OCI-LY1 (cell line): ENCODE measurements around the gene MARS1.

ENCODE experiments used
- H2AFZ ChIP-seq: fragments of 200-600 bp; sonication (generic), shearing (Covaris generic); 2 replicates; pipeline ENCODE4 v1.6.0; 2014; ENCODE audit warnings: antibody characterized with exemption, mild to moderate bottlenecking, low read length
- H3F3A ChIP-seq: fragments of 200-600 bp; sonication (generic), shearing (Covaris generic); 2 replicates; pipeline ENCODE4 v1.6.0; 2014; ENCODE audit warnings: mild to moderate bottlenecking, antibody characterized with exemption, low read length, moderate library complexity; ENCODE audit not compliant: insufficient read depth
- H3K27ac ChIP-seq: fragments of 200-600 bp; sonication (generic); 2 replicates; pipeline ENCODE4 v1.5.1; 2014; ENCODE audit warnings: low read length, mixed run types, mild to moderate bottlenecking, low read depth; ENCODE audit not compliant: poor library complexity, severe bottlenecking
- H3K27me3 ChIP-seq: fragments of 200-600 bp; sonication (generic); 2 replicates; pipeline ENCODE4 v1.6.0; 2014; ENCODE audit warnings: antibody characterized with exemption, mild to moderate bottlenecking, low read length, moderate library complexity; ENCODE audit not compliant: insufficient read depth
- H3K36me3 ChIP-seq: fragments of 200-600 bp; sonication (generic); 2 replicates; pipeline ENCODE4 v1.6.1; 2014; ENCODE audit warnings: mild to moderate bottlenecking, antibody characterized with exemption, low read length, moderate library complexity, mixed read lengths; ENCODE audit not compliant: insufficient read depth
- H3K4me1 ChIP-seq: fragments of 200-600 bp; sonication (generic); 2 replicates; pipeline ENCODE4 v1.5.1; 2014; ENCODE audit warnings: mild to moderate bottlenecking, low read length, moderate library complexity; ENCODE audit not compliant: insufficient read depth, severe bottlenecking
- H3K4me2 ChIP-seq: fragments of 200-600 bp; sonication (generic), shearing (Covaris generic); 2 replicates; pipeline ENCODE4 v1.6.1; 2014; ENCODE audit warnings: low read length
- H3K4me3 ChIP-seq: fragments of 200-600 bp; sonication (generic); 2 replicates; pipeline ENCODE4 v1.5.1; 2014; ENCODE audit warnings: low read length, low read depth, mild to moderate bottlenecking, mixed read lengths; ENCODE audit not compliant: poor library complexity, severe bottlenecking
- H3K79me2 ChIP-seq: fragments of 200-600 bp; shearing (Covaris generic); 2 replicates; pipeline ENCODE4 v1.6.1; 2016; ENCODE audit warnings: mixed run types, low read length, mixed read lengths; ENCODE audit not compliant: insufficient read depth
- H3K9ac ChIP-seq: fragments of 200-600 bp; sonication (generic), shearing (Covaris generic); 2 replicates; pipeline ENCODE4 v1.6.1; 2014; ENCODE audit warnings: mild to moderate bottlenecking, low read length, mixed read lengths
- H3K9me2 ChIP-seq: fragments of 200-600 bp; sonication (generic), shearing (Covaris generic); 2 replicates; pipeline ENCODE4 v1.6.1; 2014; ENCODE audit warnings: low read depth, mild to moderate bottlenecking, low read length, mixed read lengths
- H3K9me3 ChIP-seq: fragments of 200-600 bp; shearing (Covaris generic); 2 replicates; pipeline ENCODE4 v1.6.1; 2014; ENCODE audit warnings: low read length, mixed read lengths
- H4K20me1 ChIP-seq: fragments of 200-600 bp; sonication (generic), shearing (Covaris generic); 2 replicates; pipeline ENCODE4 v1.6.0; 2016; ENCODE audit warnings: mild to moderate bottlenecking, low read length; ENCODE audit not compliant: insufficient read depth
- EZH2 ChIP-seq: fragments of 200-600 bp; sonication (generic), shearing (Covaris generic); IDR thresholded peaks from 2 replicates; pipeline ENCODE4 v1.8.0; 2017; ENCODE audit warnings: borderline replicate concordance, mixed run types, mild to moderate bottlenecking, antibody characterized with exemption, low read length, moderate library complexity, mixed read lengths
- TF ChIP-seq, protein P1 (sequence below): fragments of 200-600 bp; sonication (generic), shearing (Covaris generic); IDR thresholded peaks from 2 replicates; pipeline ENCODE4 v1.5.1; 2017; ENCODE audit warnings: mild to moderate bottlenecking, antibody characterized with exemption, low read length, moderate library complexity, mixed read lengths

Gene MARS1

DNA sequence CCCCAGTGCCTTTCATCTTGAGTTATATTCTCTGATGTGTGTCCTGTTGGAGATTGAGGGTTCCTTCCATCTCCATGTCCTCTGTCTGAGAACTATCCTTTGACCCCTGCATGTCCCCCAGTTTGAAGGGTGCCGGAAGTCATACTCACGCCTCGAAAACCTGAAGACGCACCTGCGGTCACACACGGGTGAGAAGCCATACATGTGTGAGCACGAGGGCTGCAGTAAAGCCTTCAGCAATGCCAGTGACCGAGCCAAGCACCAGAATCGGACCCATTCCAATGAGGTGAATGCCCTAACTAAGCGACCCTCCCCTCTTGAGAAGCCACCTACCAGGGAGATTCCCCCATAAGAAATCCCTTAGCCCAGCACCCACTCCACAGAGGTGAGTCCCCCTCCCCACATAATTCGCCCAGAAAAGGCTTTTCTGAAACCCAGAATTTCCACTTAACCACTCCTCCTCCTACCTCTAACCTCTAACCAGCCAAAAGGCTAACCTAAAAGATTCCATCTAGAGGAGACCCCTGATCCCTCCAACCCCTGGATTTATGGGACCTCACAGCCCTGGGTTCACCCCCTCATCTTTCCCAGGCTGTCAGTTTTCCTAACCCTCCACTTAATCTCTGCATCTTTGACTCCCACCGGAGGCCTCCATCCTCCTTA is 20.5 kb upstream of the MARS1 start:
- Histone ChIP-seq H3F3A (no peaks in the 10 kb centered on the region), H3K79me2 (no peaks in the 10 kb centered on the region), H2AFZ (no peak overlapping the region), H3K9me2 (no peaks in the 10 kb centered on the region), H3K4me2 (no peak overlapping the region), H3K4me1 (peaks cover 6% of the 10 kb centered on the region), H4K20me1 (no peaks in the 10 kb centered on the region), H3K9me3 (no peaks in the 10 kb centered on the region), H3K4me3 (no peak overlapping the region), H3K27ac (no peak overlapping the region), H3K27me3 (peaks cover 7% of the 10 kb centered on the region; the same call in 1 of the 2 replicates), H3K36me3 (no peaks in the 10 kb centered on the region; the same call in 1 of the 2 replicates), H3K9ac (no peak overlapping the region)
- no peak for TF ChIP-seq EZH2
- TF ChIP-seq, protein P1, sequence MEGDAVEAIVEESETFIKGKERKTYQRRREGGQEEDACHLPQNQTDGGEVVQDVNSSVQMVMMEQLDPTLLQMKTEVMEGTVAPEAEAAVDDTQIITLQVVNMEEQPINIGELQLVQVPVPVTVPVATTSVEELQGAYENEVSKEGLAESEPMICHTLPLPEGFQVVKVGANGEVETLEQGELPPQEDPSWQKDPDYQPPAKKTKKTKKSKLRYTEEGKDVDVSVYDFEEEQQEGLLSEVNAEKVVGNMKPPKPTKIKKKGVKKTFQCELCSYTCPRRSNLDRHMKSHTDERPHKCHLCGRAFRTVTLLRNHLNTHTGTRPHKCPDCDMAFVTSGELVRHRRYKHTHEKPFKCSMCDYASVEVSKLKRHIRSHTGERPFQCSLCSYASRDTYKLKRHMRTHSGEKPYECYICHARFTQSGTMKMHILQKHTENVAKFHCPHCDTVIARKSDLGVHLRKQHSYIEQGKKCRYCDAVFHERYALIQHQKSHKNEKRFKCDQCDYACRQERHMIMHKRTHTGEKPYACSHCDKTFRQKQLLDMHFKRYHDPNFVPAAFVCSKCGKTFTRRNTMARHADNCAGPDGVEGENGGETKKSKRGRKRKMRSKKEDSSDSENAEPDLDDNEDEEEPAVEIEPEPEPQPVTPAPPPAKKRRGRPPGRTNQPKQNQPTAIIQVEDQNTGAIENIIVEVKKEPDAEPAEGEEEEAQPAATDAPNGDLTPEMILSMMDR = no peak

DNA sequence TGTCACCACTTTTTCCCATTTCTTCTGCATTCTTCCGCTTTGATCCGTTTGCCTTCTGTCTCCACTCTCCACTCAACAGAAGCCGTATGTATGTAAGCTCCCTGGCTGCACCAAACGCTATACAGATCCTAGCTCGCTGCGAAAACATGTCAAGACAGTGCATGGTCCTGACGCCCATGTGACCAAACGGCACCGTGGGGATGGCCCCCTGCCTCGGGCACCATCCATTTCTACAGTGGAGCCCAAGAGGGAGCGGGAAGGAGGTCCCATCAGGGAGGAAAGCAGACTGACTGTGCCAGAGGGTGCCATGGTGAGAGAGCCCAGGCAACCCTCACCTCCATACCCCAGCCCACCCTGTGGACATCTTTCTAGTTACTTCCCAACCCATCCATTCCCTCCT is 20.0 kb upstream of the MARS1 start:
- Histone ChIP-seq H3K4me1 (peaks cover 6% of the 10 kb centered on the region), H3K36me3 (no peaks in the 10 kb centered on the region; the same call in 1 of the 2 replicates), H3K27ac (no peak overlapping the region), H3K79me2 (no peaks in the 10 kb centered on the region), H4K20me1 (no peaks in the 10 kb centered on the region), H3F3A (no peaks in the 10 kb centered on the region), H3K9ac (no peak overlapping the region), H3K4me2 (no peak overlapping the region), H3K9me3 (no peaks in the 10 kb centered on the region), H2AFZ (no peak overlapping the region), H3K9me2 (no peaks in the 10 kb centered on the region), H3K27me3 (peaks cover 7% of the 10 kb centered on the region; the same call in 1 of the 2 replicates), H3K4me3 (no peak overlapping the region)
- TF ChIP-seq EZH2 = no peak
- TF ChIP-seq, protein P1 = no peak

GRCh38 chr12:57469296-57470164 is 18.3 kb upstream of the MARS1 start:
- Histone ChIP-seq H4K20me1 (no peaks in the 10 kb centered on the region), H3F3A (no peaks in the 10 kb centered on the region), H3K4me3 (no peak overlapping the region), H3K27ac (no peak overlapping the region), H3K79me2 (no peaks in the 10 kb centered on the region), H3K4me1 (peaks cover 6% of the 10 kb centered on the region), H3K9ac (no peak overlapping the region), H3K36me3 (no peaks in the 10 kb centered on the region; the same call in 1 of the 2 replicates), H3K9me3 (no peaks in the 10 kb centered on the region), H3K27me3 (peaks cover 7% of the 10 kb centered on the region; the same call in 1 of the 2 replicates), H2AFZ (no peak overlapping the region), H3K4me2 (no peak overlapping the region), H3K9me2 (no peaks in the 10 kb centered on the region)
- TF ChIP-seq, protein P1 = no peak
- no peak for TF ChIP-seq EZH2
